ENCODE results near the gene CCSAP. TPM values are rescaled to one million over a fixed set of nuclear protein-coding genes. Genes with fewer than 3 reads are reported as not detected.

The CCSAP gene
- polyA plus RNA-seq, 3 donors: 0.79 to 2.6 (median 0.98) TPM

DNA sequence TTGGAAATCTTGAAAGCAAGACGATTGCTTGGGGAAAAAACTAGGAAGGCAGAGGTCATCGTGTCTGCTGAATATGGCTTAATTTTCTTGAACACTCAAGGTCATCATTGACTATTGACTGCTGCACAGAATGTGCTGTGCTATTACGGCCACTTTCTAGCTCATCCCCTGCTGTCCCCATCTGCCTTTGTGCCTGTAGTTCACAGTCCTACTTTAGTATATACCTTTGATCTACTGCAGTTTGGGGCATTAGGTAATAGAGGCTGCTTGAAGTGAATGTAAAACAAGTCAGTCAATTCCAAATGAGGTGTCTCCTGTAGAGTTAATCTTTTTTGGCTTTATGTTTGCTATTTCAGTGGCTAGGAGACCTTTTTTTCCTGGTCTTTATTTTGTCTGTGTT lies 63.6 kb downstream of the CCSAP start:
- no peak overlapping the region for H3K27ac ChIP-seq (ENCODE audit: low read depth, low read length)
- WGBS, 3 donors: 38 to 72% (median 65%) methylated on average over 3 of the region's 3 CpGs

DNA sequence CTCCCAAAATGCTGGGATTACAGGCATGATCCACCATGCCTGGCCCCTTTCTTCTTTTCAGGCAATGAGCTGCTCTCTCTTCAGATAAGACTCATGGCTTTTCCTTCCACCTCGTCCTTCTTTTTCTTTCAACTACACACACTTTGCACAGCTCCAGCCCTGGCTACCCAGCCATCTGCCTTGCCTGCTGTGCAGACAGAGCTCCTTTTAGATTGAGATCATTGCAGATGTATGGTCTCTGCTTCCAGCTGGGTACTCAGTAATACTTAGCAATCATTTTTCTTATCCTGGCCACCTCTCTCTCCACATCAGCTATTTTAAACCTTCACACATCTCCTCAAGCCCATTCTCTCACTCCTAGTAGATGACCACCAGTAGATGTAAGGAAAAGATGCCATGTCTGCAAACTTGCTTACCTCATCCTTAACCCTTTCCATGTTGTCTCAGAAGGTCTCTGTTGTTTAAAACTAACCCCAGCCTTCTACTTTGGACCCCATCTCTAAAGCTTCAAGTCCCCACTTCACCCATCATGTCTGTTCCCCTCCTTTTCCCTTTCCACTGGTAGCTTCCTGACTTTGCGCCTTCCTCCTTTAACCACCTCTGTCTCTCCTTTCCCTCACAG lies 64.6 kb downstream of the CCSAP start:
- no peak overlapping the region for H3K27ac ChIP-seq (ENCODE audit: low read depth, low read length)
- WGBS, 3 donors: 78 to 91% (median 87%) methylated on average over 2 of the region's 2 CpGs

DNA sequence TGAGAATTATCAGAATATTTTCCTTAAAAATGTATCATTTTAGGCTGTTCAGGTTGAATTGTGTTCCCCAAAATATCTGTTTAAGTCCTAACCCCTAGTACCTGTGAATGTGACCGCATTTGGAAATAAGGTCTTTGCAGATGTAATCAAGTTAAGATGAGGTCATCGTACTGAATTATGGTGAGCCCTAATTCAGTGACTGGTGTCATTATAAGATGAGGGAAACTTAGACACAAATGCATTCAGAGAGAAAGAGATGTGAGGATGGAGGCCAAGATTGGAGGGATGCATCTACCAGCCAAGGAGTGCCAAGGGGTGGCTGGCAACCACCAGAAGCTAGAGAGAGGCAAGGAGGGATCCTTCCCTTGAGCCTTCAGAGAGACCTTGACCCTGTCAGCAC lies 67.8 kb downstream of the CCSAP start:
- H3K27ac ChIP-seq (ENCODE audit: low read depth, low read length): no peak overlapping the region
- WGBS, 3 donors: 94 to 100% (median 95%) methylated on average over 2 of the region's 2 CpGs

DNA sequence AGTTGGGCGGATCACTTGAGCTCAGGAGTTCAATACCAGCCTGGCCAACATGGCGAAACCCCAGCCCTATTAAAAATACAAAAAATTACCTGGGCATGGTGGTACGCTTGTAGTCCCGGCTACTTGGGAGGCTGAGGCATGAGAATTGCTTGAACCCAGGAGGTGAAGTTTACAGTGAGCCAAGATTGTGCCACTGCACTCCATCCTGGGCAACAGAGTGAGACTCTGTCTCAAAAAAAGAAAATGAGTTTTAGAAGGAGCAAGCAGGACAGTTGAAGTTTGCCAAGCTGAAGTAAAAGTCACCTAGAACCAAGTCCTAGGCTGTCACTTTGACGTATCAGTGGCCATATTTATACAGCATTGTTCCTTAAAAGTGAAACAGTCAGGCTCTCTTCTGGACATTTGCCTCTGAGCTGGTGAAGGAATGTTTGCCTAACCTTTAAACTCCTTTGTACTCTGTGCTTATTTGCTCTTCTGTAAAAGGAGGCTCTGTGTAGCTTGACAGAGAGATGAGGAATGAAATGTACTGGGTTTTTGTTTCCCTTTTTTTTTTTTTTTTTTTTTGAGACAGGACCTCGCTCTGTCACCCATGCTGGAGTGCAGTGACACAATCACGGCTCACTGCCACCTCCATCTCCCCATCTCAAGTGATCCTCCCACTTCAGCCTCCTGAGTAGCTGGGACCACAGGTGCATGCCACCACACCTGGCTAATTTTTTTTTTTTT lies 69.2 kb downstream of the CCSAP start:
- no peak overlapping the region for H3K27ac ChIP-seq (ENCODE audit: low read depth, low read length)
- 53 to 86% (median 75%) methylated on average over 6 to 7 of the region's 7 CpGs for WGBS, 3 donors

DNA sequence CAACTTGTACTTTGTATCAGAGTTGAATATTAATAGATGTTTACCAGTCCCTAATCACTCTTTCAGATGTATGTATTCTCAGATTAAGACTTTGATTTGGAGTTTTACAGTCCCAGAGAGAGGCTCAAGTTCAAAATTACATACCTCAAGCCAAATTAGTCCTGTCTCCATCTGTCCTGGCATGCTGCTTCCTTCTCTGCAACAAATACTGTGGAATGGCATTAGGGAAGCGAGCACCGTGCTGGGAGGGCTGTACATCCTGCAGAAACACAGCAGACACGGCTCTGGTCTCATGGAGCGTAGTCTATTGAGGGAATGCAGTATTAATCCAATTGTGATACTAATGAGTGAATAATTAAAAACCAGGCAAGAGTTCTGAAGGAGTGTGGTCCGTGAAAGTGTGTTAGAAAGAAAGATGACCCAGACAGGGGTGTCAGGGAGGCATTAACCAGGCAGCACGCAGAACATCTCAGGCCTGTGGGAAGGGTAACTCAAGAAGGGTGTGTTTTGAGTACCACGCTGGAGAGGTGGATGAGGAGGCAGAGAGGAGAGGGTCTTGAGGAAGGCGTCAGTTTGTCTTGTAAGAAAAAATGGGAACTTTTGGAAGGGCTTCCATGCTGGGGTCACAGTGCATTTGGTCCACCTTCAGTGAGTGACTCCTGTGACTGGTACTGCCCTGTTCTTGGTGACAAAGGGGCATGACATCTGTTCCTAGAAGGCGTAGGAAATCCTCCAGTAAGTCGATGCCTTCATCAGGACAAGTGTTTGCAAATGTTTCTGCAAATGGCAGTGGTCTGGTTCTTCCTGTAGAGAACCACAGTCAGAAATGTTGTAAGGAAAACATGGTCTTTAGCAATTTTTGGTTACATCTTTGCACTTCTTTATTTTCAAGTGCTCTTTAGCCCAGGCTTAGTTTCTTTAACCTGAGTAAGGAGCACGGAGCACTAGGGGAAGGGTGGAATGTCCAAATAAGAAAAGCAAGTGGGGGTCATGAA lies 70.4 kb downstream of the CCSAP start:
- WGBS, 3 donors: 39 to 55% (median 53%) methylated on average over 11 of the region's 11 CpGs
- H3K27ac ChIP-seq (ENCODE audit: low read depth, low read length): no peak overlapping the region

DNA sequence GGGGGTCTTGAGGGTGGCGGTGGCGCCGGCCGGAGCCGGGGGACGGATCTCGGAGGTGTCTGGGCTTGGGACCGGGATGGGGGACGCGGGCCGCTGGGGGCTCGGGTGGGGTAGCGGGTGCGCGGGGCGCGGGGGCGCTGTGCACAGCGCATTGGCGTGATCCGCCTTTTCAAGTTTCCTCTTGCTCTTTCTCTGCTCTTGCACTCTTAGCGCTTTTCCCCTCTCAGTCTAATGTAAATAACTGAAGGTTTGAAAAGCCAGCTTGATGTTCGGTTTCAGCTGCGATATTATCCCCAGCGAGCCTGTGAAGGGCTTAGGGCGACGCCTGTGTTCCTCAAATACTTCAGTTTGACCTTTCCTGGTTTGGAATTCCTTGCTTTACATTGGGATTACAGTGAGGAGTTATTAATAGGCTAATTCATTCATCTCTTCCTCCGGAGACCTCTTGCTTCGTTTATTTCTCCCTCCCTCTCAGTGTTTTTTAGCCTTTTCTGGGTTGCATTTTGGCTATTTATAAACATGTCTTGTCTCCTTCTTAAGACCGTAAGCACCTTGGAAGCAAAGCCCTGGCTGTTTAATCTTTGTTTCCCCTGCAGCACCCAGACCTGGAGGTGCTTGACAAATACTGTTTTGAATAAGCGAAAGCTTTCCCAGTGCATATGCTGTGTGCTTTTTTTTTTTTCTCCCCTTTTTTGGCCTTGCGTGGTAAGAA lies 71.2 kb downstream of the CCSAP start:
- no peak overlapping the region for H3K27ac ChIP-seq (ENCODE audit: low read depth, low read length)
- 0 to 1% (median 1%) methylated on average over 25 to 32 of the region's 32 CpGs for WGBS, 3 donors

Other genes with a start within 250 kb of the CCSAP start
- gene RAB4A, start 71.9 kb downstream of the CCSAP start, polyA plus RNA-seq: 10 to 100 TPM; 21.8 to 32.5 (median 29.4) TPM
- 10 to 100 TPM in 1 of 3 donors, 1 to 10 TPM in 2; 1.6 to 18.4 (median 4.9) TPM for gene ACTA1, start 91.0 kb upstream of the CCSAP start, polyA plus RNA-seq
- 10 to 100 TPM in 2 of 3 donors, 1 to 10 TPM in 1; 7.2 to 11.7 (median 11.2) TPM for gene NUP133, start 165.3 kb upstream of the CCSAP start, polyA plus RNA-seq
- 1 to 10 TPM; 4.4 to 7.4 (median 6.8) TPM for gene ABCB10, start 215.7 kb upstream of the CCSAP start, polyA plus RNA-seq

All from adipose tissue (tissue), 3 donors.